ENCODE data around the gene PAK5. TPM values are rescaled to one million over a fixed set of nuclear protein-coding genes. Genes with fewer than 3 reads are reported as not detected.

PAK5 gene
- total RNA-seq, 1 donor from 2014 or later = not detected

- no peak for DNase-seq (ENCODE audit: low spot score)
These were observed 46.2 kb downstream of the PAK5 start for GRCh38 chr20:9792674-9793073.

- DNase-seq (ENCODE audit: low spot score) = no peak
These were observed 49.7 kb downstream of the PAK5 start for GRCh38 chr20:9789131-9789530.

- no peak for DNase-seq (ENCODE audit: low spot score)
These were observed 63.7 kb downstream of the PAK5 start for GRCh38 chr20:9775176-9775575.

GRCh38 chr20:9769954-9770353, 68.9 kb downstream of the PAK5 start:
- DNase-seq (ENCODE audit: low spot score) = no peak

- DNase-seq (ENCODE audit: low spot score) = no peak
These were observed 77.4 kb downstream of the PAK5 start for GRCh38 chr20:9761476-9761875.

- DNase-seq (ENCODE audit: low spot score) = no peak
These were observed 79.5 kb downstream of the PAK5 start for GRCh38 chr20:9759392-9759791.

GRCh38 chr20:9758752-9759151, 80.1 kb downstream of the PAK5 start:
- no peak for DNase-seq (ENCODE audit: low spot score)

GRCh38 chr20:9756660-9757059, 82.2 kb downstream of the PAK5 start:
- no peak for DNase-seq (ENCODE audit: low spot score)

- no peak for DNase-seq (ENCODE audit: low spot score)
These were observed 83.6 kb downstream of the PAK5 start for GRCh38 chr20:9755301-9755700.

GRCh38 chr20:9744551-9744950, 94.3 kb downstream of the PAK5 start:
- no peak for DNase-seq (ENCODE audit: low spot score)

GRCh38 chr20:9743871-9744270, 95.0 kb downstream of the PAK5 start:
- DNase-seq (ENCODE audit: low spot score) = no peak

- DNase-seq (ENCODE audit: low spot score) = no peak
These were observed 96.1 kb downstream of the PAK5 start for GRCh38 chr20:9742821-9743220.

GRCh38 chr20:9741996-9742395, 96.9 kb downstream of the PAK5 start:
- DNase-seq (ENCODE audit: low spot score) = no peak

- DNase-seq (ENCODE audit: low spot score) = no peak
These were observed 98.4 kb downstream of the PAK5 start for GRCh38 chr20:9740486-9740885.

GRCh38 chr20:9739991-9740390, 98.9 kb downstream of the PAK5 start:
- no peak for DNase-seq (ENCODE audit: low spot score)

GRCh38 chr20:9736373-9736772, 102.5 kb downstream of the PAK5 start:
- DNase-seq (ENCODE audit: low spot score) = no peak

GRCh38 chr20:9723501-9724202, 115.2 kb downstream of the PAK5 start:
- DNase-seq (ENCODE audit: low spot score) = no peak

- DNase-seq (ENCODE audit: low spot score) = no peak
These were observed 127.0 kb downstream of the PAK5 start for GRCh38 chr20:9711872-9712271.

- DNase-seq (ENCODE audit: low spot score) = no peak
These were observed 128.2 kb downstream of the PAK5 start for GRCh38 chr20:9710685-9711084.

- DNase-seq (ENCODE audit: low spot score) = no peak
These were observed 133.0 kb downstream of the PAK5 start for GRCh38 chr20:9705722-9706476.

GRCh38 chr20:9699181-9699580, 139.7 kb downstream of the PAK5 start:
- DNase-seq (ENCODE audit: low spot score) = no peak

GRCh38 chr20:9689041-9689440, 149.8 kb downstream of the PAK5 start:
- DNase-seq (ENCODE audit: low spot score) = no peak

- DNase-seq (ENCODE audit: low spot score) = no peak
These were observed 152.0 kb downstream of the PAK5 start for GRCh38 chr20:9686866-9687265.
